IPS-15b (cell line): Measurements from ENCODE around the gene ZMPSTE24.

Experiments used
- H3K27me3 ChIP-seq: one replicate; pipeline ENCODE4 v1.6.1; 2013; ENCODE audit warnings: low read length; ENCODE audit not compliant: control insufficient read depth, insufficient read depth
- H3K36me3 ChIP-seq: one replicate; pipeline ENCODE4 v1.6.1; 2013; ENCODE audit warnings: low read length; ENCODE audit not compliant: control insufficient read depth, insufficient read depth
- H3K4me1 ChIP-seq: one replicate; pipeline ENCODE4 v1.6.1; 2013; ENCODE audit warnings: mild to moderate bottlenecking, low read length; ENCODE audit not compliant: control insufficient read depth, insufficient read depth
- H3K4me3 ChIP-seq: one replicate; pipeline ENCODE4 v1.5.1; 2013; ENCODE audit warnings: low read depth, low read length
- H3K9ac ChIP-seq: one replicate; pipeline ENCODE4 v1.6.1; 2013; ENCODE audit warnings: low read depth, mild to moderate bottlenecking, low read length
- H3K9me3 ChIP-seq: one replicate; pipeline ENCODE4 v1.6.1; 2013; ENCODE audit warnings: mild to moderate bottlenecking, low read length; ENCODE audit not compliant: control insufficient read depth, insufficient read depth

Gene ZMPSTE24

DNA sequence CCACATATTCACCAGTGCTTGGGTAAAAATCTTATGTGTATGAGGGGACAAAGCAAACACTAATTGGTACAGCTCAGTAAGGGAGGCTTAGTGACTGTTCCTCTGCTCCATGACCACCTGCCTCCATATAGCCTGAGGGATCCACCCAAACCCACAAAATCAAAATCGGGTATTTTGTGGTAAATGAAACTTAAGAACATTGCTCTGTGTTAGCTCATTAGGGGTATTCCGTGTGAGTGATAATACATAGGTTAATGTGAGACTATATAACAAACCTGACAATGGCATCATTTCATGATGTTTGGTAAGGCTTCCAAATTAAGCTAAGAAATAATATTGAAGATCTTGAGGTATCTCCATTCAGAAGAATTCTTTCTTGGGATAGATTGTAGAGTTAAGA lies 33.3 kb downstream of the ZMPSTE24 start:
- Histone ChIP-seq H3K27me3 (no peaks in the 10 kb centered on the region), H3K9me3 (no peaks in the 10 kb centered on the region), H3K36me3 (peaks cover 10% of the 10 kb centered on the region), H3K9ac (no peak overlapping the region), H3K4me1 (peaks cover 4% of the 10 kb centered on the region), H3K4me3 (no peak overlapping the region)

DNA sequence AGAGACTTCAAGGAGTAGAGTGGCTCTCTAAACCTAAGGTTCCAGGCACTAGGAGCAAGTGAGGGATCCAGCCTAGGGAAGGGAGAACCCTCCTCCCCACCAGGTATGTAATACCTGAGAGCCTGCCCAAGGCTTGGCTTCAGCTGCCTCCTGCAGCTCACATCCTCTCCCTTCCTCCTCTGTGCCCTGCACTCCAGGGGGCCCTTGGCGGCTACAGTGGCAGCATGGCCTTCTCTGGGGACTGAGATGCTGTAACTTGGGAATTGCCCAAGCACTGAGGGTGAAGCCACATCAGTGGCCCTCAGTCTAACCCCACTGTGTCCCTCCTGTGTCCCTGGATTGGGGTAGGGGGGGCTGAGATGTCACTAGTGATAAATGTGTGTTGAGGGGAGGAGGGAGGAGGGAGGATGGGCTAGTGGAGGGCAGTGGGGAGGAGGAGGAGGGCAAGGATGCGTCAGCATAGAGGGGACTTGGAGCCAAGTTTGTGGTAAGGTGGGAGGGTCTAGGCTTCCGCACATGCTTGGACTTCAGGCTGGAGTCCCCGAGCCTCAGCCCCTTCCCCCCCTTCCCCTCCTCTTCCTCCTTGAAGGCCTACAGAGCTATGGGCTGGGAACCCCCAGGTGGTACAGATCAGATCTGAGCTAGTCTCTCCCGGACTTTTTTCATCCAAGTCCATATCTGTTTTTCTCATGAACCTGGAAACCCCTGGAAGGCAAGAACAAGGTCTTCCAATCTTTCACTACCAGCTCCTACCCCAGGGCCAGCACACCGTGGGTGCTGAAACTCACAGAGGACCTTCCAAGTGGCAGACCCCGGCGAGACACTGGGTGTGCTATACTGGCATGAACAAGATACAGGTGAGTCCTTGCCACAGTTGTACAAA lies 41.6 kb downstream of the ZMPSTE24 start:
- H3K9me3 ChIP-seq, result no peaks in the 10 kb centered on the region
- H3K36me3 ChIP-seq, result no peaks in the 10 kb centered on the region
- H3K9ac ChIP-seq, result no peak overlapping the region
- H3K4me1 ChIP-seq, result no peaks in the 10 kb centered on the region
- H3K27me3 ChIP-seq, result no peaks in the 10 kb centered on the region
- no peak overlapping the region for H3K4me3 ChIP-seq

DNA sequence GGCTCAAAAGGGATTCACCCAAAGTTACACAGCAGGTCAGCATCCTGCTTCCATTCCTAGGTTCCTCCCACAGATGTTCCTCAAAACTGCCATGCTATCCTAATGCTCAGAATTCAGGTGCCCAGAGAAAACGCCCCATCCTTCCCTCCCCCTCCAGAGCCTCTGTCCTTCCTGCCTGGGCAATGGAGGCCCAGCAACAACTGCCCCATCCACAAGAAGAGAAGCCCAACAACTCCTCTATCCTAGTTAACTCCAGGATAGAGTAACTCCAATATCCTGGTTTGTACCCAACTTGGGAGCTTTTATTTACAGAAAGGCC lies 42.2 kb downstream of the ZMPSTE24 start:
- Histone ChIP-seq H3K9ac (no peak overlapping the region), H3K4me1 (no peaks in the 10 kb centered on the region), H3K27me3 (no peaks in the 10 kb centered on the region), H3K9me3 (no peaks in the 10 kb centered on the region), H3K36me3 (no peaks in the 10 kb centered on the region), H3K4me3 (no peak overlapping the region)

DNA sequence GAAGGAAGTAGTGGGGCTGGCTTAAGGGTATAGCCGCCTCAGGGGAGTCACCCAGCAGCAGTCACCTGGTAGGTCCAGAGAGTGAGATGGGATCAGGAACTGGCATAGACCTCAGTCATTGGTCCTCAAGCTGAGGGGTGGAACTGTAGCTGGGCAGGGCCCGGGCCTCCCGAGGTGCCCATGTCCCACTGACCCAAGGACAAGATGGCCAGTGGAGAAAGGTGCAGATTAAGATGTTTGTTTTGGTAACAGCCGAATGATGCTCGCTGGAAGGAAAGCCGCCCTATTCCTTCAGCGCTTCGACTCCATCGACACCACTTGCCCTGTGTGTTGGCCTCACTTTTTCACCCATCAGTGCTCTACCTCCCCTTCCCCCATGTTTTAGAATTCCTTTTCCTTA lies 42.6 kb downstream of the ZMPSTE24 start:
- Histone ChIP-seq H3K9ac (no peak overlapping the region), H3K27me3 (no peaks in the 10 kb centered on the region), H3K4me1 (no peaks in the 10 kb centered on the region), H3K4me3 (no peak overlapping the region), H3K36me3 (no peaks in the 10 kb centered on the region), H3K9me3 (no peaks in the 10 kb centered on the region)

DNA sequence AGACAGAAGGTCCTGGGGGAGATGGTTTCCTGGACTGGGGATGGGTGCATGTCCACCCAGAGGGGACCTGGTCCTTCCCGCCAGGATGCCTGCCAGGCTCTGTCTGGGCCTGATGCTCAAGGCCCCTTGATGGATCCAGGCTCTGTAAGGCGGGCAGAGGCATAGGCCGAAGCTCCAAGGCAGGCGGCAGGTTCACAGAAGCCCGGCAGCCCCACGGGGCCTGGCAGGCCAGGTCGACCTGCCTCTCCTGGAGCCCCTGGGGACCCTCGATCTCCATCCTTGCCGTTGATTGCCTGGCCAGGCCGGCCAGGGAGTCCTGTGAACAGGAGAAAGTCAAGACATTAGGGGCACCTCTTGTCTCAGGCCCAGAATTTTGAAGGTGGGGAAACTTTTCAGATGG lies 43.0 kb downstream of the ZMPSTE24 start:
- Histone ChIP-seq H3K36me3 (no peaks in the 10 kb centered on the region), H3K4me1 (no peaks in the 10 kb centered on the region), H3K9me3 (no peaks in the 10 kb centered on the region), H3K27me3 (no peaks in the 10 kb centered on the region), H3K9ac (no peak overlapping the region), H3K4me3 (no peak overlapping the region)

GRCh38 chr1:40301541-40302299 lies 43.7 kb downstream of the ZMPSTE24 start:
- Histone ChIP-seq H3K9ac (no peak overlapping the region), H3K9me3 (no peaks in the 10 kb centered on the region), H3K4me1 (no peaks in the 10 kb centered on the region), H3K36me3 (no peaks in the 10 kb centered on the region), H3K27me3 (no peaks in the 10 kb centered on the region), H3K4me3 (no peak overlapping the region)

GRCh38 chr1:40302475-40302874 lies 44.4 kb downstream of the ZMPSTE24 start:
- H3K4me3 ChIP-seq, result no peak overlapping the region
- H3K9me3 ChIP-seq, result no peaks in the 10 kb centered on the region
- no peaks in the 10 kb centered on the region for H3K36me3 ChIP-seq
- H3K9ac ChIP-seq, result no peak overlapping the region
- H3K4me1 ChIP-seq, result no peaks in the 10 kb centered on the region
- H3K27me3 ChIP-seq, result no peaks in the 10 kb centered on the region

DNA sequence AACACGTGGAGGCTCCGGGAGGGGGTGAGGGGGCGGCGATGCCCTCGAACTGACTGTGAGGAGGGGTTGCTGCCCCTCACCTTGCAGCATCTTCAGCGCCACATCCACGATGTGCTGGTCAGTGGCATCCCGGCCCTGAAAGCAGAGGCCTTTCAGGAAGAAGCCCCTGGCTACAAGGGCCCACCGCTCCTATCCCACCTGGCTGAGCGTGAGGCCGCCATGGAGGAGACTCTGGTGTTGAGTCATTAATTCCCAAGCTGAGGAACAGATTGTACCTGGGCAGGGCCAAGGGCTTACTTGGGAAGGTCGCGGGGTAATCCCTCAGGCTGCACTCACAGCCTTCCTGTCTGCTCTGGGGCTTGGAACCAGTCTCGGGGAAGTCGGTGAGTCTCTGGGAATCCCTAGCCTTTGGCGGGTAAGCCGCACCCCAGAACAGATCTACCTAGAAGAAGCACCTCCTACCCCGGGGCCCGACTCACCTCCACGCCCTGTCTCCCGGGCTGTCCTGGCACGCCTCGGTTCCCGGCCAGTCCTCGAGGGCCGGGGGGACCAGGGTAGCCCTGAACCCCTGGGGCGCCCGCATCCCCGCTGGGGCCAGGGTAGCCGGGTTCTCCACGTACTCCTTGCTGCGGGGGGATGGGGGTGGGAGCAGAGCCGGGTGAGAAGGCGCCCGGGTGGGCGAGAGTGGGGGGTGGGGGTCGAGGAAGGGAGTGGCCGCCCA lies 45.2 kb downstream of the ZMPSTE24 start:
- no peaks in the 10 kb centered on the region for H3K9me3 ChIP-seq
- H3K4me1 ChIP-seq, result no peaks in the 10 kb centered on the region
- no peaks in the 10 kb centered on the region for H3K27me3 ChIP-seq
- H3K4me3 ChIP-seq, result no peak overlapping the region
- H3K9ac ChIP-seq, result no peak overlapping the region
- no peaks in the 10 kb centered on the region for H3K36me3 ChIP-seq

DNA sequence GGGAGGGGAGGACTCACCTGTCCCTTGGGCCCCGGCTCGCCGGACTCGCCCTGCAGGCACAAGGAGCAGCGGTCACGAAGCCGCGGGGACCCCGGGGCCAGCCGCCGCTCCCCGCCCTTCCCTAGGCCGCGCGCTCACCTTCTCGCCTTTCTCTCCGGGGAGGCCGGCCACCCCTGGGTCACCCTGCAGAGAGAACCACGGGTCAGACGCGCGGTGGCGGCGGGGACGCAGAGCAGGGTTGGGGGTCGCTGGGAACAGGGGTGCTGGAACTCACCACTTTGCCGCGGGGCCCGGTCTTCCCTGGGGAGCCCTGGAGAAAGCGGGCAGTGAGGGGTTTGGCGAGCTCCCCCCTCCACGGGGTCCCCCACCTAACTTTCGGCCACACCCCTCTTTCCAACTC lies 45.8 kb downstream of the ZMPSTE24 start:
- H3K4me3 ChIP-seq, result no peak overlapping the region
- no peaks in the 10 kb centered on the region for H3K9me3 ChIP-seq
- H3K27me3 ChIP-seq, result no peaks in the 10 kb centered on the region
- no peaks in the 10 kb centered on the region for H3K36me3 ChIP-seq
- H3K9ac ChIP-seq, result no peak overlapping the region
- H3K4me1 ChIP-seq, result no peaks in the 10 kb centered on the region

- no peaks in the 10 kb centered on the region for H3K4me1 ChIP-seq
- H3K9me3 ChIP-seq, result no peaks in the 10 kb centered on the region
- H3K36me3 ChIP-seq, result no peaks in the 10 kb centered on the region
- H3K9ac ChIP-seq, result no peak overlapping the region
- no peaks in the 10 kb centered on the region for H3K27me3 ChIP-seq
- no peak overlapping the region for H3K4me3 ChIP-seq
Measured at GRCh38 chr1:40305451-40305850, 47.4 kb downstream of the ZMPSTE24 start.

DNA sequence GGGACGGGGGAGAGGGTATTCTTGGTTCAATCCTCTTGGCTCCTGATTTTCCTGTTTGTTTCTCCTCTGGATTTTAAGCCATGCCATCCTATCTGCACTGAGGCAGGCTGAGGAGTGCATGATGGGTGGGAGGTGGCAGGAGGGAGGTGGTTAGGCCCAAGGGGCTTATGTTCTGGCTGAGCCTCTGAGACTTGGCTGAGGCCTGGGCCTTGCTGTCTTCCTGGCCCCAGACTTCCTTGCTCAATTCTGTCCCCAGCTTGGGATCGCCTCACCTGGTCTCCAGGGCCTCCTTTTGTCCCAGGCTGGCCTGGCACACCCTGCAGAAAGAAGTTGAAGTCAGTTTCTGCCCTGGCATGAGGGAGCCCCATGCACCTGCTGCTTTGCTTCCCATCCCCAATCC lies 47.8 kb downstream of the ZMPSTE24 start:
- Histone ChIP-seq H3K9me3 (no peaks in the 10 kb centered on the region), H3K36me3 (no peaks in the 10 kb centered on the region), H3K4me1 (no peaks in the 10 kb centered on the region), H3K4me3 (no peak overlapping the region), H3K27me3 (no peaks in the 10 kb centered on the region), H3K9ac (no peak overlapping the region)
